NCI-H82 treated with DMSO at 0.1 percent for 48 hours (cell line): Measurements from ENCODE around the gene MECR.
"Not testable (repeated sequence)": the region's sequence is repeated elsewhere in the genome, so short reads cannot be mapped to it uniquely, and the experiment has no call there.

Experiments
- DNase-seq: peaks from one replicate; lab custom pipeline; 2025; ENCODE audit not compliant: unreplicated experiment; lab: John Stamatoyannopoulos, UW

Gene MECR

DNA sequence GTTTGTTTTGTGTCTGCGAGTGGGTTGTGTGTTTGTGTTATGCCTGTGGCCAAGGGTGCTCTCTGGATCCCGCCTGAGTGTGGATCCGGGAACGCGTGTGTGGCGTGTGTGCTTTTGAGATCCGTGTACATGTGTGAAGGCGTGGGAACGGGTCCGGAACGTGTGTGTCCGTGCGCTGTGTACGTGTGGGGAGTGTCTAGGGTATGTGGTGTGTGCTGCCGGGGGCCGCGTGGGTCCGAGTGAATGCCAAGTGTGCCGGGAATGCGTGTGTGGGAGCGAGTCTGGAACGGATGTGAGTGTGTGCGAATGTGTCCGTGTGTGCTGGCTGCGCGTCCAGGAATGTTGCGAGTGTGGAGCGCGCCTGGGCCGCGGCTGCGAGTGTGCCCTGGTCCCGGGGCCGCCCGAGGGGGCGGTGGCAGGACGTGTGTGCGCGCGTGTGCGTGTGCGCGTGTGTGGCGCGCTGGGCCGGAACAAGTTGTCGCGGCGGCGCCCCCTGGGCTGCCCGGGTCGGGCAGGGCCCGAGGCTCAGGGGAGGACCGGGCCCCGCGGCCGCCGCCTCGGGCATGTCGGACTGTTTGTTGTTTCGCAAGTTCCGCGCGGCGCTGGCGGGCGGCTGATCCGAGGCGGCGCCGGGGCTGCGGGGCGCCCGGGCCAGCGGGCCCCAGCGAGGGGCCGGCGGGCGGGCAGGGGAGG is 6.5 kb upstream of the MECR start:
- no peak for DNase-seq

DNA sequence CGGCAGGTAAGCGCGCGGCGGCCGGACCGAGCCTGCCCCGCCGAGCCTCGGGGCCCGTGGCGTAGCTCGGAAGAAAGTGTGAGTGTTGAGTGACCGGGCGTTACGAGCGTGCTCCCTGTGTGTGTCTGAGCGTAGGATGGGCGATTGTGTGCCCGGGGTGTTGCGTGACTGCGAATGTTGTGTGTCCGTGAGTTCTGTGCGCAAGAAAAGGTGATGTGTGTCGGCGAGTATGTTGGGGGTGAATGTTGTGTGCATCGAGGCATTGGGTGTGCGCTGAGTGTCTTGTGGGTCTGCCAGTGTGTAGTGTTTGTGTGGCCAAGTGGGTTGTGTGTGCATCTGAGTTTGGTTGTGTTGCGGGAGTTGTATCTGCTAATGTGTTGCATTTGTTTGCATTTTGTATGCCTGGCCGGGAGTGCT is 6.0 kb upstream of the MECR start:
- no peak for DNase-seq

DNA sequence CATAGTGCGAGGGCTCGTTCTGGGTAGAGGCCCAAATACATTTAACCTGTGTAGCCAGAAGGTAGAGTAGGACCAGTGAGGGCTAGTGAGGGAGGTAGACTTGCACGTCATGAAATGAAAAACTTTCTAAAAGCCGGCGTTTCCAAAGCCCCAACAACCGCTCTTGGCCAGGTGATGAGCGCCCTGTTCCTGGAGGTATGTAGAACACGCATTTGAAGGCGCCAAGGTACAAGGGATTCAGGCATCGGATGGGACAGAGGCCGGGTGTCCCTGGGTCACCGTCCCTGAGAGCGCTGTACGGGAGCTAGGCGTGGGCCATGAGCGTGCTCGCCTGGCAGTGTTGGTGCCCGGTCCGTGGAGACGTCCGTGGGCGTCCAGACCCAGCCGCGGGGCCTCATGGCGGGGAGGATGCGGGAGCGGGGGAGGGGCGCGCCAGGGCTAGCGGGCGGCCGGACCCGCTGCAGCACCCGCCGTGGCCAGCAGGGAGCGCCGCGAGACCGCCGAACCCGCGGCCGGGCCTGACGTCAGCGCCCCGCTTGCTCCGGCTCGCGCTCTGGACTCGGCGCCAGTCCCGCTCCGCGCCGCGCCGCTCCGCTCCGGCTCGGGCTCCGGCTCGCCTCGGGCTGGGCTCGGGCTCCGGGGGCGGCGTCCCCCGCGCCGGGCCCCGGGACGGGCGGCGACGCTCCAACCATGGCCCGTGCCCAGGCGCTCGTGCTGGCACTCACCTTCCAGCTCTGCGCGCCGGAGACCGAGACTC is 5.4 kb upstream of the MECR start, which contains the start of gene PTPRU:
TSS of gene PTPRU (plus strand) at position 568 of the 757 bp plus-strand sequence. CDS start at position 691, 123 bp downstream.
- peak; percentile 53 for DNase-seq

DNA sequence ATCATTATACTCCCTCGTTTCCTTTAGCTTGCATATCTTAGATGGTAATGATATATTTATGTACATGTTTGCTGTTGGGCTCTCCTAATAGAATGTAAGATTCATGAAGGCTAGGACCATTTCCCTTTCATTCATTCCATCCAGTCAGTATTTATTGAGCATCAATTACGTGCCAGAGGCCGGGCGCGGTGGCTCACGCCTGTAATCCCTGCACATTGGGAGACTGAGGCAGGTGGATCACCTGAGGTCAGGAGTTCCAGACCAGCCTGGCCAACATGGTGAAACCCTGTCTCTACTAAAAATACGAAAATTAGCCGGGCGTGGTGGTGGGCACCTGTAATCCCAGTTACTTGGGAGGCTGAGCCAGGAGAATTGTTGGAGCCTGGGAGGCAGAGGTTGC is 4.1 kb upstream of the MECR start:
- not testable (repeated sequence) for DNase-seq

DNA sequence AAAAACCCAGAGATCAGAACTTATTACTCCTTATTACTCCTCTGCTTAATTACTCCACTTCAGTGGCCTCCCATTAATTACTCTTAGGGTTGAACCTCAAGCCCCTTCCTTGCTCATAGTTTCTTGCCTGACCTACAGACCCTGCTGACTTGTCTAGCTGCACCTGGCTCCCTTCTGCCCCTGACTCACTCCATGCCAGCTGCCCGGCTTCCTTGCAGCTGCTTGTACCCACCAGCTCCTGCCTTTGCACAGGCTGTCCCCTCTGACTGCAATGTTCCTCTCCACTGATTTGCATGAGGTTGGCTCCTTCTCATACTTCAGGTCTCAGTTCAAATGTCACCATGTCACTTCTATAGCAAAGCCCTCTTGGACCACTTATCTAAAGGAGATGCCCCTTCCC is 3.7 kb upstream of the MECR start:
- no peak for DNase-seq

DNA sequence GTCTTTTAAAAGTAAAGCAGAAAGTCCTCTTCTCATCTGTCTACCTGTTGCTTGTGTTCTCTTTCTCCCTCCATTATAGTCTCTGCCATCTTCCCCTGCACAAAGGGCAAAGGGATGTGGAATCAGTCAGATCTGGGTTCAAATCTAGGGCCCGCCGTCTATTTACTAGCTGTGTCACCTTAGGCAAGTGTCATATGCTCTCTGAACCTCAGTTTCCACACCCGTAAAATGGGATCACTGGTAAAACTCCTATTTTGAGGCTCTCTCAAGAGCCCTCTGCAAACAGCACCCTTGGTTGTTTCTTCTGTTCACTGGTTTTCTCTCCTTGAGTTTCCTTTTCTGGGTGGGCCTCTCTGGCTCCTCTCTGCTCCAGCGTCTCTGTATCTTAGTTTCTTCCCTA is 3.0 kb upstream of the MECR start:
- no peak for DNase-seq

DNA sequence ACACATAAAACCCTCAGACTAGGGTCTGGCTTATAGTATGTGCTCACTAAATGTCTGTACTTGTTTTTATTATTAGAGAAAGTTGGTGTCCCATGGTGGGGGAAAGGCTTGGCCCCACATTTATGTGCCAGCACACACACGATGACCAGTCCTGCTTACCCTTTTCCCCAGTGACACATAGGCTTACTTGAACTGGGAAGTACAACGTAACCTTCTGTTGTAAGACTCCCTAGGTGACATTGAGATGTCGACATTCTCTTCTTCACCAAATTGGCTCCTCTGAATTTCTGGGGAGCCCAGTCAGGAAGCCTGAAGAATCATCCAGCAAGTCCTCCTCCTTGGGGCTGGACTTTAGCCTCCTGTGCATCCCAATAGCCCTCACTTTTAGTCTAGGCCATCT is 1.7 kb upstream of the MECR start:
- DNase-seq = no peak

DNA sequence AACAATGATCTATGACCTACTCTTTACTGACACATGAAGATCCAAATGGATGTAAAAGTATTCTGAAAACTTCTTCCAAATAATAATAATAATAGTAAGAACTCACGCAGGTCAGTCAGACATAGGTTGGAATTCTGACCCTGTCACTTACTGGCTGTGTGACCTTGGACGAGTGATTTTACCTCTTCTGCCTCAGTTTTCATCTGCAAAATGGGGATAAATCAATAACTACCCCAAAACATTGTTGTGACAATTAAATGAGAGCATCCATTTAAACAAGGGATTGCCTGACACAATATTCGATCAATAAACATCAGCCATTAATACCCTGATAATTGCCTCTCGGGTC is 556 bp downstream of the MECR start:
- no peak for DNase-seq

DNA sequence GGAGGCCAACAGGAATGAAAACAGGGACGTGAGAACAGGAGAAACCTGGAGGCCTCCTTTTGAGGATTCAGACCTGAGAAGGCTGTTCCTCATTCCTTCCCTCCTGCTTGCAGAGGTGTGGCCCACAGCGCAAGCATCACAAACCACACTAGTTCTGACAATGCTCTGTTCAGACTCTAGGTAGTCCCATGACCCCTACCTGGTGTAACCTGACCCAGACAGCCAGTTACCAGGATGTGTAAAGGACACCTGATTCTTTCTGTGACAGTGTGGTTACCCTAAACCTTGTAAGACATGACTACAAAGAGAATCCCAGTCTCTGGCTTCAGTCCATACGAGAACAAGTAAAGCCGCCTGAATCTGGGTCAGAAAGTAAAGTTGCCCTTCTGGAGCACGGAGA is 3.2 kb downstream of the MECR start:
- DNase-seq = no peak

DNA sequence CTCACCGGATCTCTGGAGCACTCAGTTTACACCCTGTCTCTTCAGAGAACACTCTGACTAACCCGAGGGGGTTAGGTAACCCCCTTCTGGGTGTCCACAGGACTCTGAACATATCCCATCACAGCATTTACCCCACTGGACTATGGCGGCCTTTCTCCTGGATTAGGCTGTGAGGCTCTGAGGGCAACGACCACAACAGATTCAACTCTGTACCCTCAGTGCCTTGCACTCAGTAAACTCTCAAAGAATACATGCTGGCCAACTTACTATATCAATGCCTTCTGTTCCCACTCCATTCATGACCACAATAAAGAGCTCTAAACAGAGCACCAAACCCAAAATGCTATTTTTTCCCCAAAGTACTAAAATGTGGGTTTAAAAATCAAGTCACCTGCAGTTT is 5.4 kb downstream of the MECR start:
- DNase-seq = no peak

DNA sequence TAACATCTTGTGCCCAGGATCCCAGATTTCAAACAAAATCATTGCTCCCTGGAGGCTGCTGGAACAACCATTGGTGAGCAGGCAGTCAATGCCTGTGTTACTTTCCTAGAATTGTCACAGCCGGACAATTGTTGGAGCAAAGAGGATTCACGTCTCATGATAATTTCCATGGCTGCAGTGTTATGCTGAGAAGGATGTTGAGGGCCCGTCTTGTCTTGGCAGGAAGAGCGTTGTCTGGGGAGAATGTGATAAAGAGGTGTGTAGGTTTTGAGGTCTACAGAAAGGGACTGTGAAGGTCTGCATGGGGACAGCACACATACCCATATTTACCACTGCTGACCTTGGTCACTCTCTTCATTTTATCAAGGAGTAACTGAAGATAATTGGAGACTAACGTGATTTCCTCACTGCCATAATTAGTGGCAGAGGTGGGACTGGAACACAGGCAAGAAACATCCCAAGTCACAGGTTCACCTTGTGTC is 6.3 kb downstream of the MECR start:
- no peak for DNase-seq

DNA sequence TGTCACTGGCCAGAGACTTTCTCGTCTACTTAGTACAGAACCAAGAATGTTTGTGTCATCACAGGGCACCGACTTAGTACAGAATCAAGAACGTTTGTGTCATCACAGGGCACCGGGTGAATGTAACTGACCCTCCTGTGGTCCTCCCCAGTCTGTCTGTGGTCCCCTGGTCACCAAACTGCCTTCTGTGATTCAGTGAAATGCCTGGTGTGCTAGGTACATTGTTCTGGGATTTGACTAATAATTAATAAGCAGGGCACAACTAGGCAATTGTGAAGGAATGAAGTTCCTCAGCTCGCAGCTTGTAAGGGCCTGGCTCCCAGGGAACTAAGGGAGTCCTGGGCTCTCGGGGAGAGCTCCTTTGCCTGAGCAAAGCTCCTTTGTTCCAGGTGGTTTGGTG is 7.2 kb downstream of the MECR start:
- DNase-seq = no peak

DNA sequence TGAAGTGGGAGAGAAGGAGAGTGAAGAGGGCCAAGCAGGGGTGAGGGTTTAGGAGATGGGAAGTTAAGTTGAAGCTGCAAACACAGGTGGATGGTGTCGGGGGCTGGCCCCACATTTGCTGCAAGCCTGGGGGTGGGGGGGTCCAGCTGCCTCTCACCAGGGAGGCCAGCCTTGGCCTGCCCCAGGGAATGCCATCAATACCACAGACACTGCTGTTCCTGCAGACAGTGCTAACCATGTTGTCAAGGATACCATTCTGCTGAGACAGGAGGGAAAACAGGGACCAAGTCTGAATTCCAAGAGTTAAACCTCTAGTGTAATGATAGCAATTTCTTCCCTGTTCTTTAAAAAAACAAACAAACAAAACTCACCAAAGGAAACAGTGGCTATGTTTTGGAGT is 8.0 kb downstream of the MECR start:
- no peak for DNase-seq

DNA sequence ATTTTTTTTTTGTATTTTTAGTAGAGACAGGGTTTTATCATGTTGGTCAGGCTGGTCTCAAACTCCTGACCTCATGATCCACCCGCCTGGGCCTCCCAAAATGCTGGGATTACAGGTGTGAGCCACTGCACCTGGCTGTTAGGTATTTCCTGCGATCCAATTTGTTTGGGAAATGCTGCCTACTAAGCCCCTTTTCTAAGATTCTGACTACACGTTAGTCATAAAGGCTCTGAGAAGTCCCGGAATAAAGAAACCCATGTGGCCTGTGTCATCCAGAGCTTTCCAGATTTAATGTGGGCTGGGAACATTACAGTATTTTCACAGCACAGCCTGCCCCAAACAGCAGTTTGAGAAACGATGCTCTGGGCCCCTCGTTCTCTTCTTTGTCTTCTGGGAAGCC is 8.5 kb downstream of the MECR start:
- not testable (repeated sequence) for DNase-seq

DNA sequence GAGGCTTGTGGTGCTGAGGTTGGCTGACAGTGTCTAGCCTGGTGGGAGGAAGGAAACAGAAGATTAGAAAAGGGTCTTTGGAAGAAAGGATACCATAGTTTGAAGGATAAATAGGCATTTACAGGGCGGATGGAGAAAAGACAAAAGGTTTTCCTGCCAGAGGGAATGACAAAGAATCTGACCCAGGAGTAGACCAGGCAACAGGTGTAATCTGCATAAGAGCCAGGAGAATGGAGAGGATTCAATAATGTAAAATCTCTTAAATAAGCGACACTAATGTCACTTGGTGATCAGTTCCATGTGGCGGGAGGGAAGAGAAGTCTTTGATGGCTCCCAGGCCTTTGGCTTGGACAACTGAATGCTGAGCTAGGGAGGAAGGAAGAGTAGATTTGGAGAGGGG is 9.4 kb downstream of the MECR start:
- DNase-seq = no peak

DNA sequence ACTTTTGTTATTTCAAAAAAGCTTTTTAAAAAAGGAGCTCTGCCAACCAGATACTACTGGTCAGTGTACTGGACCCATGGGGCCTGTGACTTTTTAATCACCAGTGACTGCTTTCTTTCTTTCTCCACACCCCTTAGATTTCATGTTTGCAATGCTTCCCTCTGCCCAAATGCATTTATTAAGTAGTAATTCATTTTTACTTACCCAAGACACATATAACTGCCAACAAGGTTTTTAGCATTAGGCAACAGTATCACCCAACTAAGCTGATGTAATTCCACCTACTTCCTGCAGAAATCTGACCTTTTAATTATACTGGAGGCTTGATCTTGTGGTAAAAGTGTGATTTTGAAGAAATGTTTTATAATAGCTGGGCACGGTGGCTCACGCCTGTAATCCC is 12.5 kb downstream of the MECR start:
- DNase-seq = no peak

DNA sequence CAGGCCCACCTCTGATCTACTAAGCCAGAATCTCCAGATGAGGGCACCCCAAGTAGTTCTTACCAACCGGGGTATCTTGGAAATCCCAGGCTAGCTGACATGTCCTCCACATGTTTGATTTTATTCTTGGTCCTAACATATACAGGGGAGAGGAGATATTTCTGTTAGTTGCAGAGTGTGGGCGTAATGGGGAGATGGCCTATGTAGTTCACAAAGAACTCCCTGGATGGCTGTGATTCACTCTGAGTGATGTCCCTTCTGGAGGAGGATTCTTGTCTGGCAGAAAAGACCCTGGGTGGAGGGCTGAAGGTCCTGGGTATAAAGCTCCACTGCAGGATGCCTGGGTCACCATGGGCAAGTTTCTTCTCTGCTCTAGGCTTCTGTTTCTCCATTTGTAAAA is 13.1 kb downstream of the MECR start:
- no peak for DNase-seq

DNA sequence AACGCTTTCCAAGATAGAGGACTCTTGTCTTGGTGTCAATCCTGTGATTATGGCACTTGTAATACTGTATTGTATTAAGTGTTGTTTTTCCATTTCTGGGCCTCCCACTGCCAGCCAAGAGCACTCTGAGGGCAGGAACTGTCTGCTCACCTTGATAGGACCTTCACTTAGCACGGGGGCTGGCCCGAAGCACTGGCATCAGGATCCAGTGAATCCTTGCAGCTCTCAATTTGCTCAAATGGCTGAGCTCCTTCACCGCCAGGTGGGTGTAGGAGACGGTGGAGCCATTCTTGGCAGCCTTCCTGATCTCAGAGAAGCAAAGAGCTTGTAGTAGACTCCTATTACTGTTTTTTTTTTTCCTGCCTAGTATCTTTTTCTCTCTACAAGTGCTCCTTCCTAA is 17.7 kb downstream of the MECR start:
- no peak for DNase-seq

DNA sequence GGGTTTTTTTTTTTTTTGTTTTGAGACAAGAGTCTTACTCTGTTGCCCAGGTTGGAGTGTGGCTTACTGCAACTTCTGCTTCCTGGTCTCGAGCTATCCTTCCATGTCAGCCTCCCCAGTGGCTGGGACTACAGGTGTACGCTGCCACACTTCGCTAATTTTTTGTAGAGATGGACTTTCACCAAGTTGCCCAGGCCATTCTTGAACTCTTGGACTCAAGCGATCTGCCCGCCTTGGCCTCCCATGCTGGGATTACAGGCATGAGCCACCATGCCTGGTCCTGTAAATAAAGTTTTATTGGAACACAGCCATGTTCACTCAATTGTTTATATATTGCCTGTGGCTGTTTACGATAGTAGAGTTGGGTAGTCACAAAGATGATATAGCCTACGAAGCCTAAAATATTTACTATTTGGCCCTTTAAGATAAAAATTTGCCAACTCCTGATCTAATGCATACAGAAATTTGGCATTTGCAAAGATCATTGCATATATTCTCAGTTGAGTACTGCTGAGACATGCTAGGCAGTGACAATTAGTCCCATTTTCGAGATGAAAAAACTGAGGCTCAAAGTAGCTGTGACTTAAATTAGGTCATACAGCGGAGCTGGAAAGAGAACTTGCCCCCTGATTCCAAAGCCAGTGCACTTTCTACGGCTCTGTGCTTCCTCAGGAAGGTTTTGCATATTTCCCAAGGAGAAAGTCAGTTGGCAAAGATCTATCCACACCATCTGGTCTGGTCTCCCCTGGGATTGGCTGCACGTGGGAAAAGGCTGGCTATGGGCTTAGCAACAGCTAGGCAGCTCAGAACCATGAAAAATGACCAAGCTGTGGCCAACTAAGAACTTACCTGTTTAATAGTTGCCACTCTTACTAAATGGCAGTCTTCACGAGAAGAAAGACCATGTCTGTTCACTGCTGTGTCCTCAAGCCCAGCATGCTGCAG is 19.4 kb downstream of the MECR start:
- DNase-seq = peak; percentile 90

DNA sequence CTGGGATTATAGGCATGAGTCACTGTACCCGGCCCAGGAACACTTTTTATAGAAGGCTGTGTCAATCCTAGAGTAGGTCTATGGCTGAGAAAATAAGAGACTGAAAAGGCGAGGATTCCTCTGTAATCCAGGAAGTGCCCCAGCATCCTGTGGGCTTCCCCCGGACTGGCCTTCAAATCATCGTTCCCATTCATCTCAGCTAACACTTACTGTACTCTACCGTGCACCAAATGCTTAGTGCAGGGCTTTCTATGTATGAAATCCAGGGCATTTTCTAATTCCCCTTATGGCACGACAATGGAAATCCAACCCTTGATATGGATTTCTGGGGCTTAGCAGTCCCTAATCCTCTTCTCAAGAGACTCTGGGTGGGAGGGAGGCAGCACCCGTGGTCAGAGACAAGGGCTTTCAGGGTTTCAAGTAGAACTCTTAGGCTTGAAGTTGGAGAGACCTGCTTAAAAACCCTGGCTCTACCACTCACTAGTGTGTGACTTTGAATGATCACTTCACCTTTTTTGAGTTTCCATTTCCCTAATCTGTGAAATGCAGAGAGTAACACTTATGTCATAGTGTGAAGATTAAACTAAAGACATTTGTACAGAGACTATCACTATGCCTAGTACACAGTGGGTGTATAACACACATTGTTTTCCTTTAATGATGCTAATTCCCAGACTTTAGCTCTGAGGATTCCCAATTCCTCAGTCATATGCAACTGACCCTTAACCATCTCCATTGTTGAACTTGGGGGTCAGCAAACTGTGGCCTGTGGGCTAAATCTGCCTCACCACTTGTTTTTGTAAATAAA is 20.3 kb downstream of the MECR start:
- DNase-seq = peak; percentile 99

DNA sequence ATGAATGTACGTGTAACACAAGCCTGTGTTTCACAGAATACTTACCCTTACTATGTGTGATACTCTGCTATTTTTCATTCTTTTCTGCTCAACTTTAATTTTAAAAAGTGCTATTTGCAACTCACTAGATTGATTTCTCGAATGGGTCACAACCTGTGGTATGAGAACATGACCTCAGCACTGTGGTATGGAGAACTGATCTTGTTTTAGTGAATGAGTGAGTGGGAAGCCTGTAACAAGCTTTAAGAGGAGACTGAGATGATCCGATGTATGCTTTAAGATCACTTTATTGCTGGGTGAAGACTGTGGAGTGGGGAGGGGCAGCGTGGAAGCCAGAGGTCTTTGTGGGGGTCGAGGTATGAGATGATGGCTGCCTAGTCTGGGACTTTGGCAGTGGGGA is 21.6 kb downstream of the MECR start:
- peak; percentile 84 for DNase-seq
